CD4-positive, alpha-beta T cell treated with Interleukin-1 beta for 1 hour (primary cell): Measurements from ENCODE around the gene COX5A.
A peak's percentile ranks its signal among the peaks of the same experiment; 100 is the strongest.

Experiments
- DNase-seq, 2 donors: peaks; one replicate each; pipeline ENCODE4 v3.0.0-alpha.2; 2020 to 2022

The COX5A gene

GRCh38 chr15:74937590-74938371, at the start of gene COX5A:
TSS of gene COX5A (minus strand) at chr15:74938073. CDS start at chr15:74938014, 59 bp downstream.
- peak; percentile 93 to 95 for DNase-seq

- no peak for DNase-seq
Observed at GRCh38 chr15:74983725-74984231, 45.9 kb upstream of the COX5A start.

GRCh38 chr15:74982183-74982582, 44.3 kb upstream of the COX5A start:
- DNase-seq, result no peak

GRCh38 chr15:74978503-74978902, 40.6 kb upstream of the COX5A start:
- DNase-seq, result no peak

- no peak for DNase-seq
Observed at GRCh38 chr15:74978077-74978476, 40.2 kb upstream of the COX5A start.

GRCh38 chr15:74977599-74977998, 39.7 kb upstream of the COX5A start:
- DNase-seq, result no peak

- no peak for DNase-seq
Observed at GRCh38 chr15:74976159-74976558, 38.3 kb upstream of the COX5A start.

- no peak for DNase-seq
Observed at GRCh38 chr15:74967670-74968069, 29.8 kb upstream of the COX5A start.

- no peak for DNase-seq
Observed at GRCh38 chr15:74964794-74965193, 26.9 kb upstream of the COX5A start.

GRCh38 chr15:74963213-74963612, 25.3 kb upstream of the COX5A start:
- DNase-seq, result no peak

GRCh38 chr15:74962671-74963070, 24.8 kb upstream of the COX5A start:
- no peak for DNase-seq

GRCh38 chr15:74962219-74962618, 24.3 kb upstream of the COX5A start:
- DNase-seq, result no peak

GRCh38 chr15:74961616-74962015, 23.7 kb upstream of the COX5A start:
- DNase-seq, result no peak

- no peak for DNase-seq
Observed at GRCh38 chr15:74960995-74961588, 23.2 kb upstream of the COX5A start.

- no peak for DNase-seq
Observed at GRCh38 chr15:74960286-74960685, 22.4 kb upstream of the COX5A start.

- DNase-seq, result no peak
Observed at GRCh38 chr15:74959586-74959939, 21.7 kb upstream of the COX5A start.

- DNase-seq, result no peak
Observed at GRCh38 chr15:74958908-74959585, 21.2 kb upstream of the COX5A start.

- DNase-seq, result no peak
Observed at GRCh38 chr15:74958320-74958907, 20.5 kb upstream of the COX5A start.

GRCh38 chr15:74957476-74958035, 19.7 kb upstream of the COX5A start:
- DNase-seq, result no peak

GRCh38 chr15:74956648-74957475, 19.0 kb upstream of the COX5A start, which contains the start of gene RPP25:
TSS of gene RPP25 (minus strand) at chr15:74956772. CDS start at chr15:74956583, 189 bp downstream.
- peak; percentile 63 to 71 for DNase-seq

- peak; percentile 66 to 67 for DNase-seq
Observed at GRCh38 chr15:74955796-74956647, 18.1 kb upstream of the COX5A start.
